Stimulated activated CD4-positive, alpha-beta T cell treated with anti-CD3 and anti-CD28 coated beads, Interleukin-12 subunit alpha, Interleukin-12 subunit beta, amount 100 ng/mL, for 48 hours (primary cell): ENCODE data around the gene EIF5B.

Source experiments
- DNase-seq, 3 donors: peaks; one replicate each; pipeline ENCODE4 v3.0.0-alpha.2; 2020; ENCODE audit warnings: low read depth in 2 of 3, low spot score in 1 of 3

The EIF5B gene

GRCh38 chr2:99373144-99373543 lies 36.0 kb downstream of the EIF5B start:
- DNase-seq = no peak

DNA sequence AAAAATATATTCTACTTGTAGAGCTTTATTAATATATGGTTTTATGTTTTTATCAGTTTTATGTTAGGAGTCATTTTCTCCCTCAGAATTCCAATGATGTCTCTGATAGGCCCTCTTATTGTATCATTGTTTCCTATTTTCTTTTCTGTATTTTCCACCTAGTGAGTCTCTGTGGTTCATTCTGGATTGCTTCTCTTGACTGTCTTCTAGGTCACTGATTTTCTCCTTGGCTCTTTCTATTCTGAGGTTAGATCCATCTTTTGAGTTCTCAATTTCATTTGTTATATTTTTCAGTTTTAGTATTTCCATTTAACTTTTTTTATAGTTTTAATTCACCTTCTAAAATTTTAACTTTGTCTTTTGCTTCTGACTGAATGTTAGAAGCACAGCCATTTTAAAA lies 37.6 kb downstream of the EIF5B start:
- no peak for DNase-seq

DNA sequence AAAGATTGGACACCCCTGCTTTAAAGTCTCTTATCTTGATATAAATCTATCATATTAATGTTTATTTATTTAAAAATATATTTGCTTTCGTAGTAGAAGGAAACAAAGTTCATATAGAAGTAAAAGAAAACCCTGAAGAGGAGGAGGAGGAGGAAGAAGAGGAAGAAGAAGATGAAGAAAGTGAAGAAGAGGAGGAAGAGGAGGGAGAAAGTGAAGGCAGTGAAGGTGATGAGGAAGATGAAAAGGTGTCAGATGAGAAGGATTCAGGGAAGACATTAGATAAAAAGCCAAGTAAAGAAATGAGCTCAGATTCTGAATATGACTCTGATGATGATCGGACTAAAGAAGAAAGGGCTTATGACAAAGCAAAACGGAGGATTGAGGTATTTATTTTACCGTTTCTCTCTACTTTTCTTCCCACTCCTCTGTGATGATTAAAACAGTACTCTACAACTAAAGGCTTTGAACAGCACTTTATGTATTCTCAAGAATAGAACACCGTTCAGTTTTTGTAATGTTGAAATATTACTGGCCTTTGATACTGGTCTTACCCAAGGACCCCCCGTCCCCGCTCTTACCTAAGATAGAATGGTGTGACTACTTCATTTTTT lies 39.2 kb downstream of the EIF5B start:
- DNase-seq = no peak

GRCh38 chr2:99377879-99378278 lies 40.7 kb downstream of the EIF5B start:
- DNase-seq = no peak

DNA sequence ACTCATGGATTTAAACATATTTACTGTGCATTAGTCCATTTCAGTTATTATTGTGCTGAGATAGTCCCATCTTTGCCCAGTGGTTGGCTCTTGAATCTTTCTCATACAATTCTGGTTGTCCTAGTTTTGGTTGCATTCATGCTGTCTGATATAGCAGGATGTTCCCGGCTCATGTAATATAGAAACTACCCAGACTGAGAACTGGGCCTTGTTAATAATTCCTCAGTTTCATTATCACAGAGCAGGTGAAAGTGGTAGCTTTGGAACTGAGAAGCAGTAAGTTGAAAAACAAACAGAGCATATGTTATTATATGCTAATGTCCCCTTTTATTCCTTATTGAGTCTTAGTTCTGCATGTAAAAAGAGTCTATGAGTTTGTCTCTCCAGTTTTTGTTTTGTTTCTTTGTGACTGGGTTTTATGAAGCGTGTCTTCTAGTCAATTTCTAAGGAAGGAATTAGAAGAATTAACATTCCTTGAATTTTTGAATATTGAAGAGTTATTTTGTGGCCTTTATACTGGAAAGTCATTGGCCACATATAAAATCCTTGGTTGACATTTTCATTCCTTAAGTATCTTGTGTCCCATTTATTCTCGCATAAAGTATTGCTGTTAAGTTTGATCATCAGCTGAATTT lies 43.3 kb downstream of the EIF5B start:
- DNase-seq = no peak

DNA sequence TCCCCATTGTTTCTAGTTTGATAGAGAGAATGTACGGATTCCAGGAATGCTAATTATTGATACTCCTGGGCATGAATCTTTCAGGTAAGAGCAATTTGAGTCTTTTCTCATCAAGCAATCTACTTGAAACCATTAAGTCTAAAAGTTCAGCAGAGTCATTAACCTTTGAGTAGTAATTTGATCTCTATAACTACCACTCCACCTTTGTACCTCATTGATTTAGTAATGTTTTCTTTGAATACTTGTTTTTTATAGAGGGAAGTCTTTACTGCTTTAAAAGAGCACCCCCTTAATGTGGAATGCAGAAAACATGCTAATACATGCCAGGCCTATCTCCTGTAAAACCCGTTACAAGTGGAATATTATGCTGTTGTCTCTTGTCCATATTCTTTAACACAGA lies 45.0 kb downstream of the EIF5B start:
- DNase-seq = no peak

- no peak for DNase-seq
Observed at GRCh38 chr2:99386011-99386410, 48.8 kb downstream of the EIF5B start.

GRCh38 chr2:99388892-99389291 lies 51.7 kb downstream of the EIF5B start:
- DNase-seq = no peak

- no peak for DNase-seq
Observed at GRCh38 chr2:99389371-99389770, 52.2 kb downstream of the EIF5B start.

- no peak for DNase-seq
Observed at GRCh38 chr2:99389946-99390345, 52.8 kb downstream of the EIF5B start.

DNA sequence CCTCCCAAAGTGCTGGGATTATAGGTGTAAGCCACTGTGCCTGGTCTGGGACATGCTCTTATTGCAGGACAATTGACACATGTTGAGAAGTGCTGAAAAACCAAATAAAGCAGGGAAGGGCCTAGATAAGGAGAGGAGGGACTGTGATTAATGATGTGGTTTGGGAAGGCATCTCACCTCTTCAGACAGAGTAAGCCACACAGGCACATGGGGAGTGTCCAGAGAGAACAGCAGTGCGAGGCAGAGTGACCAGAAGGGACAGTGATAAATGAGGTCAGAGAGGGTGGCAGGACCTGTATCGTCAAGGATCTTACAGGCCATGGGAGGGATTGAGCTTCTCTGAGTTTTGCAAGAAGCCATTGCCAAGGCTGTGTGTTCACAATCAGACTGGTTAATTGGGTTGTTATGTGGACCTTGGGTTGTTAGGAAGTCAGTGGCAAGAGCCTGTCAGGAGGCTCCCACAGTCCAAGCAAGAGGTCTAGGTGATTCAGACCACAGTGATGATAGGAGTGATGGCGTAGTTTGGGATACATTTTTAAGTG lies 58.5 kb downstream of the EIF5B start:
- DNase-seq = no peak

- DNase-seq = no peak
Observed at GRCh38 chr2:99397266-99397920, 60.2 kb downstream of the EIF5B start.

GRCh38 chr2:99398303-99398702 lies 61.1 kb downstream of the EIF5B start:
- DNase-seq = no peak

- no peak for DNase-seq
Observed at GRCh38 chr2:99399063-99399462, 61.9 kb downstream of the EIF5B start.

GRCh38 chr2:99399795-99400194 lies 62.6 kb downstream of the EIF5B start:
- DNase-seq = no peak

GRCh38 chr2:99401841-99402240 lies 64.7 kb downstream of the EIF5B start:
- no peak for DNase-seq

GRCh38 chr2:99403084-99403483 lies 65.9 kb downstream of the EIF5B start:
- DNase-seq = no peak

DNA sequence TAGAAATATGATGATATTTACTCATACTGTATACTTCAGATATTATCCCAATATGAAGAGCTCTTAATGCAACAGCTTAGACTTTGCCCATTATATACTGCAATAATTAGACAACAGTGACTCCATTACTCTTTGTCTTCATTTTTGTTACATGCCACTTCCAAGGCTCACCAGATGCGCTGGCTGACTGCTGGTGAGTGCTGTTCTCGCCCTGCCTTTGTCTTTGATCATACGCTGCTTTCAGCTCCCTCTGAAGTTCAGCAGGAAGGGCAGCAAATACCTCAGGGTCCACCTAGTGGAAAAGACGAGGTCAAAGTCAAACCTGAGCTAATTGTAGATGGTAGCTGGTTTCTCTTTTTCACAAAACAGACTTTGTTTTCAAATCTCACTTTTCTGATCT lies 66.3 kb downstream of the EIF5B start:
- DNase-seq = no peak

GRCh38 chr2:99404039-99404796 lies 67.0 kb downstream of the EIF5B start:
- DNase-seq = no peak

DNA sequence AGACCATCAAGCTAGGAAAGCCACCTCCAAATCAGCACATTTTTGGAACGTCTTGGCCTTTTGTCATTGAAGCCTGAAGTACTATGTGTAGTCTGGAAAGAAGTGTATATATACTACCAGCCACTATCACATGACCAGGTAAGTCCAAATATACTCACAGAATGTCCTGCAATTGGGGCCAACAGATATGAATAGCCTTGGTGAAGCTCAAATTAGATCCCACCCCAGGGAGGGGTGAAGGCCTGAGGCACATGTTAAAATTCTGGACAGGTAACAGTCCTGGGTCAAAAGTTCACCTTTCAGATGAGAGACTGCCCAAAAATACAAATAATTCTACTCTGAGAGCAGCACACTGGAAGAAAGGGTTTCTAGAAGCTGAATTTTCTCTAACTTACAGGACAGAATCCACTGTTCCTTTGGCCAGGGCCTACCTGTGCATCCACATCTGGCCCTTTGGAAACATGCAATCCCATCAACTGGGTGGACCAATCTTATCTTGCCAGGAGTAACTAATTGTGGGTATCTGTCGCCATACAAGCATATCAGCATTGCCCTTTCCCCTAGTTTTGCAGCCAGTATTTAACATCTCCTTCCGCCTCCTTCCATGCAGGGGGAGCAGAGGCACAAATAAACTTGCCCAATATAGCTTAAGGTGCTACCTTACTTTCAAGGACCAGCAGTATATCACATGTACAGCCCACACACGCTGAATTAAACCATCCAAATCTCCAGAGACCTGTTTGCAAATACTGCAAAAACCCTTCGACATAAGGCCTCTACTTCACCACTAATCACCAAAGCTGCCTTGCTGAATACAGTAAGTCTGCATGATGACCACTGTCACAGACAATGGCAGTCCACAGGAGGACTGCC lies 67.8 kb downstream of the EIF5B start:
- no peak for DNase-seq

DNA sequence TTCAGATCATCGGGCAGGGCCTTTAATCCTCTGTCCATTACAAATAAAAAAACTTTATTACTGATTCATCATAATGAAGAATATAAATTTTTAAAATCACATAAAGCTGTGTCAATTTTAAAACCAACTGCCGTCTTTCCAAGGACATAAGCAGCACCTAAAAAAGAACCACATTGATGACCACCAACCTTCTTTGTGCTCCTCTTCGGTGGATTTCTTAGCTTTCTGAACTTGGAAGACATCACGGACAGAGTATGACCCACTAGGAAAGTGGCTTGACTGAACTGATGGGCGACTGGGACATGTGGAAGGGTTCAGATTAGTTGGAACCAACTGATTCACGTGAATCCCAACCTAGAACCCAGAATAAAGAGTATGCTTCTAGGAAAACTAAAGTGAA lies 68.9 kb downstream of the EIF5B start:
- DNase-seq = no peak
